ENCODE measurements around the gene FIGN. TPM values are rescaled to one million over a fixed set of nuclear protein-coding genes. Genes with fewer than 3 reads are reported as not detected.

The FIGN gene
- total and polyA plus RNA-seq, 2 of the 8 experiments (the other 6 are each of a cell fraction or from before 2014, with no cell fraction given) = 5.0 to 22.8 TPM

GRCh38 chr2:163719331-163719730 lies 16.5 kb downstream of the FIGN start:
- FAIRE-seq = no peak

More at GRCh38 chr2:163719331-163719730, 16.5 kb downstream of the FIGN start:
- H2AK5ac ChIP-seq (ENCODE audit: low read depth, low read length) = 0 out of 2 replicates have a peak overlapping the region, but pooled peaks have one; percentile 69
- no peak overlapping the region for H4K91ac ChIP-seq (replicated peaks; ENCODE audit: insufficient read length, low read length)
- peaks cover 0 to 9% (median 2%) of the 10 kb centered on the region in 4 experiments; a peak in 4 of 7 replicates for H3K4me1 ChIP-seq (replicated peaks in 1 of 4; ENCODE audit: control insufficient read depth in 3 of 4, insufficient read depth in 4 of 4, low read length in 3 of 4)
- 100% methylated on average over 2 of the region's 2 CpGs; no CpG with 5 or more reads in 1 of the 2 experiments for WGBS, 2 experiments (ENCODE audit: extremely low coverage in 1 of 2, insufficient coverage in 1 of 2, insufficient read length in 1 of 2, insufficient replicate concordance in 2 of 2, low coverage in 1 of 2, low lambda C conversion rate in 2 of 2, missing lambda C conversion rate in 1 of 2)
- H3K23ac ChIP-seq (ENCODE audit: insufficient read length) = no peak overlapping the region
- POLR2A ChIA-PET (ENCODE audit: partially characterized antibody) = no interaction called here
- peaks cover 0 to 72% of the 10 kb centered on the region in 2 experiments; a peak in 2 of 4 replicates for H3K79me2 ChIP-seq (ENCODE audit: control insufficient read depth in 1 of 2, insufficient read depth in 2 of 2, low read length in 2 of 2)
- no peak overlapping the region for H2BK20ac ChIP-seq (ENCODE audit: low read length)
- H4K5ac ChIP-seq (ENCODE audit: insufficient read length, low read depth, low read length) = no peak overlapping the region
- H4K20me1 ChIP-seq (replicated peaks in 1 of 2; ENCODE audit: control insufficient read depth in 1 of 2, insufficient read depth in 2 of 2, low read length in 2 of 2) = peaks cover 6 to 11% of the 10 kb centered on the region in 2 experiments
- TF ChIP-seq BRCA1 (IDR thresholded peaks at IDR 0.05; ENCODE audit: low read depth, low read length) = no peak
- 0 out of 2 replicates have a peak, but pooled peaks cover 4% of the 10 kb centered on the region for H3K79me1 ChIP-seq (ENCODE audit: low read depth, low read length)
- H2AFZ ChIP-seq (ENCODE audit: low read length) = no peak overlapping the region
- CTCF ChIA-PET (ENCODE audit: partially characterized antibody) = no interaction called here
- no peak overlapping the region for H3K27ac ChIP-seq (ENCODE audit: low read depth, low read length)
- no peak overlapping the region for H2BK15ac ChIP-seq (ENCODE audit: low read length)
- no peak overlapping the region for H2BK12ac ChIP-seq (ENCODE audit: low read depth, low read length)
- H3K23me2 ChIP-seq (ENCODE audit: low read depth, low read length) = no peaks in the 10 kb centered on the region
- no peak overlapping the region for H4K8ac ChIP-seq (ENCODE audit: extremely low read depth, insufficient read depth, low read length)
- no peak for DNase-seq (ENCODE audit: low read depth in 1 of 2, low spot score in 2 of 2)
- no peak overlapping the region for H3K9ac ChIP-seq (replicated peaks in 1 of 4; ENCODE audit: extremely low read depth in 1 of 4, low read depth in 3 of 4, low read length in 3 of 4)
- H3K4ac ChIP-seq (replicated peaks; ENCODE audit: insufficient read length, low read depth, low read length) = no peak overlapping the region
- H3K9me3 ChIP-seq (ENCODE audit: insufficient read depth in 2 of 2, low read depth in 1 of 2, low read length in 1 of 2) = no peaks in the 10 kb centered on the region
- no peak overlapping the region for H3K4me2 ChIP-seq (ENCODE audit: insufficient read depth in 1 of 2, low read depth in 2 of 2, low read length in 2 of 2)
- no peaks in the 10 kb centered on the region; a peak in 1 of 7 replicates for H3K27me3 ChIP-seq (replicated peaks in 1 of 4; ENCODE audit: control insufficient read depth in 3 of 4, extremely low read depth in 1 of 4, insufficient read depth in 3 of 4, low read length in 3 of 4)
- no peak overlapping the region for H3K14ac ChIP-seq (ENCODE audit: insufficient read length)
- no peak overlapping the region for H2BK5ac ChIP-seq (ENCODE audit: low read depth, low read length)
- H3K36me3 ChIP-seq (ENCODE audit: control insufficient read depth in 2 of 4, insufficient read depth in 4 of 4, low read length in 3 of 4) = no peaks in the 10 kb centered on the region
- H2BK120ac ChIP-seq (replicated peaks; ENCODE audit: low read depth, low read length) = no peak overlapping the region
- no peak overlapping the region for H3K18ac ChIP-seq (ENCODE audit: extremely low read depth, low read length)
- no peak overlapping the region for H3K56ac ChIP-seq (replicated peaks; ENCODE audit: insufficient read length, low read depth, low read length)
- H3K4me3 ChIP-seq (ENCODE audit: extremely low read depth in 1 of 4, insufficient read depth in 2 of 4, low read depth in 3 of 4, low read length in 4 of 4) = no peak overlapping the region

Data from H1 (cell line).